Measurements from ENCODE around the gene MKRN2OS.

DNA sequence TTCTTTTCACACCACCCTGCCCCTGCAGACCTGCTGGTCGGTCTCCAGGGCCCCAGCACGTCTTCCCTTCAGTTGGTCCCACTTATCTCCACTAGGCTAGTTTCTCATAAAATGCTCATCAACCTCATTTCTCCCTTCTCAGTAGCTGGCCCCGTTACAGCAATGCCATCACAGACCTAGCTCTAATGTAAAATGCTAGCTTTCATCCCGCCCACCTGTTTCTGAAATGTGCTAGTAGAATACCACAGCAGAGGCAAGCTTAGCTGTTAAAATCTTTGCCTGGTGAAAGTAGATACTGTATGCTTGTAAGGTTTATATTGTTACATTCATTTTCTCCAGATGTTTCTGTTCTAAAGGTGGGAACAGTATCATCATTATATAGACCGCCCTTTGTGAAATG, 13.1 kb downstream of the MKRN2OS start:
- TF ChIP-seq, protein P1, sequence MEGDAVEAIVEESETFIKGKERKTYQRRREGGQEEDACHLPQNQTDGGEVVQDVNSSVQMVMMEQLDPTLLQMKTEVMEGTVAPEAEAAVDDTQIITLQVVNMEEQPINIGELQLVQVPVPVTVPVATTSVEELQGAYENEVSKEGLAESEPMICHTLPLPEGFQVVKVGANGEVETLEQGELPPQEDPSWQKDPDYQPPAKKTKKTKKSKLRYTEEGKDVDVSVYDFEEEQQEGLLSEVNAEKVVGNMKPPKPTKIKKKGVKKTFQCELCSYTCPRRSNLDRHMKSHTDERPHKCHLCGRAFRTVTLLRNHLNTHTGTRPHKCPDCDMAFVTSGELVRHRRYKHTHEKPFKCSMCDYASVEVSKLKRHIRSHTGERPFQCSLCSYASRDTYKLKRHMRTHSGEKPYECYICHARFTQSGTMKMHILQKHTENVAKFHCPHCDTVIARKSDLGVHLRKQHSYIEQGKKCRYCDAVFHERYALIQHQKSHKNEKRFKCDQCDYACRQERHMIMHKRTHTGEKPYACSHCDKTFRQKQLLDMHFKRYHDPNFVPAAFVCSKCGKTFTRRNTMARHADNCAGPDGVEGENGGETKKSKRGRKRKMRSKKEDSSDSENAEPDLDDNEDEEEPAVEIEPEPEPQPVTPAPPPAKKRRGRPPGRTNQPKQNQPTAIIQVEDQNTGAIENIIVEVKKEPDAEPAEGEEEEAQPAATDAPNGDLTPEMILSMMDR (IDR thresholded peaks at IDR 0.05; ENCODE audit: low read length): no peak
- TF ChIP-seq EZH2phosphoT487 (IDR thresholded peaks at IDR 0.05; ENCODE audit: low read length) (no peak), EZH2 (optimal IDR thresholded peaks at IDR 0.05; ENCODE audit: low read depth, low read length) (no peak)
